ENCODE measurements around the gene PCK1.

Gene PCK1

DNA sequence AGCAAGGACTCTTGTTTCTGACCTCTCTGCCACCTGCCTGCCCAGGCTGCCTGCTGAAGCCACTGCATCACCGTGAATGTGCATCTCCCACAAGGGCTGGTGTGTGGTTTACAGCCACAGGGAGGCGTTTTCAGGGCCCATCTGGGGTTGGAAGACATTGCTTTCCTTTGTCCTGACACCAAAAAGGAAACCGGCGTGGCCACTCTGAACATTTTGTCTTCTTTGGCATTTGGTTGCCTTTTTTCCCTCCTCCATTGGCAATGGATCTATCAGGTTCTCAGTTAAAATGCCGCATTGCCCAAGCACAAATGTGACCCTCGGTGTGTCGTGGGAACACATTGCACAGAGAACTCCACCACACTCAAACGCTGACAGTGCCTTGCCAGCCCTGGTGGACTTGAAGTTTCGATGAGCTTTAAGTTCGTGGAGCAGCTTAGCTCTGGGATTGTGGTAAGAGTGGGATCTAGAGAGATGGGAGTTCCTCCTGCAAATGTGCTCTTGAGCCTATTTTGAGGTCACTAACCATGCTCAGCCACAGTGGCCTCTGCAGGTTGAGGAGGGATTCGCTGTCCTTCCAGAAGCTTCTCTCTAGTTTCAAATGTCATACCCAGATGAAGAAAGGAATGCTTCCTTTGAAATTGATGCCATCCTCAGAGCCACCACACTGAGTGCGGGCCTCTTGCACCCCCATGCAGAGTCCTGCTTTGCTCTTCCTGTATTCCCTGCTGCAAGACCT, 14.8 kb upstream of the PCK1 start:
- no peak for DNase-seq (ENCODE audit: low read depth)
- no peak for TF ChIP-seq CTCF (IDR thresholded peaks at IDR 0.05; ENCODE audit: insufficient read depth, low read depth, low read length, missing control alignments)
- no peak overlapping the region for H3K4me3 ChIP-seq (ENCODE audit: low read depth, low read length)

- DNase-seq (ENCODE audit: low read depth), result no peak
- TF ChIP-seq CTCF (IDR thresholded peaks at IDR 0.05; ENCODE audit: insufficient read depth, low read depth, low read length, missing control alignments), result no peak
- H3K4me3 ChIP-seq (ENCODE audit: low read depth, low read length), result no peak overlapping the region
These were observed 13.8 kb upstream of the PCK1 start for GRCh38 chr20:57546956-57547649.

- DNase-seq (ENCODE audit: low read depth), result peak; percentile 9
These were observed 12.5 kb upstream of the PCK1 start for GRCh38 chr20:57548177-57549058.

GRCh38 chr20:57552471-57552870, 8.4 kb upstream of the PCK1 start:
- no peak overlapping the region for H3K4me3 ChIP-seq (ENCODE audit: low read depth, low read length)
- no peak for TF ChIP-seq CTCF (IDR thresholded peaks at IDR 0.05; ENCODE audit: insufficient read depth, low read depth, low read length, missing control alignments)
- no peak for DNase-seq (ENCODE audit: low read depth)

More at GRCh38 chr20:57548177-57549058, 12.5 kb upstream of the PCK1 start:
- H3K4me3 ChIP-seq (ENCODE audit: low read depth, low read length), result no peak overlapping the region
- no peak for TF ChIP-seq CTCF (IDR thresholded peaks at IDR 0.05; ENCODE audit: insufficient read depth, low read depth, low read length, missing control alignments)

GRCh38 chr20:57553376-57554018, 7.4 kb upstream of the PCK1 start:
- no peak overlapping the region for H3K4me3 ChIP-seq (ENCODE audit: low read depth, low read length)
- DNase-seq (ENCODE audit: low read depth), result no peak
- no peak for TF ChIP-seq CTCF (IDR thresholded peaks at IDR 0.05; ENCODE audit: insufficient read depth, low read depth, low read length, missing control alignments)

GRCh38 chr20:57555457-57556184, 5.3 kb upstream of the PCK1 start:
- no peak for TF ChIP-seq CTCF (IDR thresholded peaks at IDR 0.05; ENCODE audit: insufficient read depth, low read depth, low read length, missing control alignments)
- no peak overlapping the region for H3K4me3 ChIP-seq (ENCODE audit: low read depth, low read length)
- no peak for DNase-seq (ENCODE audit: low read depth)

Data from GM12865 (cell line).